Colonic mucosa (tissue), 4 donors: ENCODE measurements around the gene ZNF516. TPM values are rescaled to one million over a fixed set of nuclear protein-coding genes. Genes with fewer than 3 reads are reported as not detected.

Experiments used
- DNase-seq: peaks from one replicate; pipeline ENCODE4 v3.0.0-alpha.2; 2020
- H3K27ac ChIP-seq: fragments of 200-600 bp; one replicate; pipeline ENCODE4 v1.8.0; 2021
- H3K27me3 ChIP-seq: fragments of 200-600 bp; one replicate; pipeline ENCODE4 v1.8.0; 2021
- H3K36me3 ChIP-seq: fragments of 200-600 bp; one replicate; pipeline ENCODE4 v1.8.0; 2021
- H3K4me1 ChIP-seq: fragments of 200-600 bp; one replicate; pipeline ENCODE4 v1.8.0; 2021; ENCODE audit warnings: mild to moderate bottlenecking
- H3K4me3 ChIP-seq: fragments of 200-600 bp; one replicate; pipeline ENCODE4 v1.8.0; 2021
- H3K9ac ChIP-seq, 2 donors: one replicate each; pipeline ENCODE4 v1.7.0; 2013; ENCODE audit warnings: control low read depth in 2 of 2, low read depth in 2 of 2, low read length in 2 of 2
- H3K9me3 ChIP-seq: fragments of 200-600 bp; one replicate; pipeline ENCODE4 v1.8.0; 2021
- intact Hi-C: fragments of 100-400 bp; cut with DNase I; formaldehyde crosslinking; loops from one replicate; pipeline ENCODE4 v1.14.1; 2022
- total RNA-seq, 2 donors: library from RNA; stranded (reverse); fragmentation: NEBNext Ultra II Directional in 1 of 2; extraction: Animal tissue kit (Norgen Biotek cat#: 25700) in 1 of 2; gene quantifications; one replicate each; pipeline ENCODE4 v1.2.1, GENCODE V29; 2021
- TF ChIP-seq, protein P1 (sequence below): fragments of 200-600 bp; IDR thresholded peaks from one replicate; pipeline ENCODE4 v1.8.0; 2022; ENCODE audit warnings: antibody characterized with exemption, mild to moderate bottlenecking
- donor health status: healthy.
- donor health status: DM: no; HTN: no; CAD: no.
- donor health status: DM: no; HTN: no; CAD: no.

The ZNF516 gene
- total RNA-seq, 2 donors from 2014 or later, result 15.2 to 21.3 TPM

DNA sequence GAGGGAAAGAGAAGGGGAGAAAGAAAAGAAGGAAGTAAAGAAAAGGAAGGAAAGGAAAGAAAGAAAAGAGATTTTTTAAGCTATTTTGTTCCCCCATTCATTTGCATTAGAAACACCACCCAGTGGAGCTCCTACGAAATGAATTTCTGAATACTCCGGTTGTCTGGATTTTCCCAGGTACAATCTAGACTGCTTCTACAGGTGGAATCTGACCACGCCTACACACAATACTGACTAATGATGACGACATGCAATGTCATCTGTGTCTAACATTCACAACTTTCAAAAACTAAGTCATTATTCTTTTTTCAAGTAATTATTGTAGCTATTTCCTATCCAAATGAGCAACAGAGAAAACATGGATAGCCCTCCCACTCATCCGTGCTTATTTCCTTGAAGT lies 121.7 kb downstream of the ZNF516 start:
- Histone ChIP-seq H3K27ac (no peak overlapping the region), H3K4me3 (no peak overlapping the region), H3K27me3 (no peaks in the 10 kb centered on the region), H3K9me3 (no peaks in the 10 kb centered on the region), H3K36me3 (no peaks in the 10 kb centered on the region), H3K4me1 (no peaks in the 10 kb centered on the region), H3K9ac (no peak overlapping the region)
- intact Hi-C loops, result no loop called here
- no peak for DNase-seq
- TF ChIP-seq, protein P1, sequence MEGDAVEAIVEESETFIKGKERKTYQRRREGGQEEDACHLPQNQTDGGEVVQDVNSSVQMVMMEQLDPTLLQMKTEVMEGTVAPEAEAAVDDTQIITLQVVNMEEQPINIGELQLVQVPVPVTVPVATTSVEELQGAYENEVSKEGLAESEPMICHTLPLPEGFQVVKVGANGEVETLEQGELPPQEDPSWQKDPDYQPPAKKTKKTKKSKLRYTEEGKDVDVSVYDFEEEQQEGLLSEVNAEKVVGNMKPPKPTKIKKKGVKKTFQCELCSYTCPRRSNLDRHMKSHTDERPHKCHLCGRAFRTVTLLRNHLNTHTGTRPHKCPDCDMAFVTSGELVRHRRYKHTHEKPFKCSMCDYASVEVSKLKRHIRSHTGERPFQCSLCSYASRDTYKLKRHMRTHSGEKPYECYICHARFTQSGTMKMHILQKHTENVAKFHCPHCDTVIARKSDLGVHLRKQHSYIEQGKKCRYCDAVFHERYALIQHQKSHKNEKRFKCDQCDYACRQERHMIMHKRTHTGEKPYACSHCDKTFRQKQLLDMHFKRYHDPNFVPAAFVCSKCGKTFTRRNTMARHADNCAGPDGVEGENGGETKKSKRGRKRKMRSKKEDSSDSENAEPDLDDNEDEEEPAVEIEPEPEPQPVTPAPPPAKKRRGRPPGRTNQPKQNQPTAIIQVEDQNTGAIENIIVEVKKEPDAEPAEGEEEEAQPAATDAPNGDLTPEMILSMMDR, result no peak

DNA sequence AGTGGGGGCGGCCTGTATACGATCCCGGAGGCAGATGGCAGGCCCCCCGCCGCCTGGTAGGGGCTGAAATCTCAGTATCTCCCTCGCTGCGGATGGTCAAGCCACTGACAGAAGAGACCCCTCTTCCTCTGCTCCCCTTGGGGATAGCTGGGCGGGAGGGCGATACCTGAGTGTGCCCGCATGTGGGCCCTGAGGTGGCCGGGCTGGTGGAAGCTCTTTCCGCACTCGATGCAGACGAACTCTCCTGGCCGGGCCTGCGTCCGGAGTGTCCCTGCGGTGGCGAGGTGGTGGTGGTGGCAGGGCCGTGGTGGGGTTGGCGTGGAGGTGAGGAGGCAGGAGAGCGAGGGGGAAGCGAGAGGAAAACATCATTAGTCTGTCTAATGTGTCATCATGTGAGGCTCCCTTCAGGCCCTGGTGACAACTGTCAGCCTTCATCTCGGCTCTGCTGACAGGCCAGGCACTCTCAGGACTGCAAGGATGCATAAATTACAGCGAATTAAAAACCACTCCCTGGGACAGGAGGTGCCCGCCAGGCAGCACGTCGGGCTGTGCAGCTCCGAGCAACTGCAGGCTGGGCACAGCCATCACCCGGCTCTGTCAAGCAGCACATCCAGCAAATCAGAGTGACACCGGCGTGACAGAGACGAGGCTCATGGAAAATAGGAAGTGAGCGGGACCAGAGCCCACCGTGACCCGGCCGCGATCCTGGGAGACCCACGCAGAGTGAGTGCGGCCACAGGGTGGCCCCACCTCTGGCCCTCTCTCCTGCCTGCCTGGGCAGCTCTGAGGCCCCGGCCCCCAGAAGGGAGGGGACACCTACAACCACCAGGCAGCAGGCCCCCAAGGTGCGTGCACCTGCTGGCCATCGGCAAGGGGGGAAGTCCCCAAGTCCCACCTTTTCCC lies 123.5 kb downstream of the ZNF516 start:
- DNase-seq, result no peak

DNA sequence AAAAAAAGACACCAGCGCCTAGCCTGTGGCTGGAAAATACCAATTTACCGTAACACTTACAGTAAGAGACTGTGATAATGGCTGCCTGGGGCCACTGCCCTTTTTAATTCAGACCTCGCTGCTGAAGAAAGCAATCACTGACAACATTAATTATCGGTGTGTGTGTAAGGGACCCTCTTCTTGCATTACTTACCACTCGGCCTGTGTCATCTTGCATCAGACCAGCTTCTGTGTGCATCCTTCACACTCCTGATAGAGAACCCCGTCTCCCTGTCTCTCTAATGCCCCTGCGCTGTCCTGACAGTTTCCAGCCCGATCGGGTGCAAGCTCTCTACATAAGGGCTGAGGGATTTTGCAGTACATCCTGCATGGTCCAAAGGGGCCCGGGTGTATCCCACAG lies 124.4 kb downstream of the ZNF516 start:
- DNase-seq, result no peak
- Histone ChIP-seq H3K9ac (no peak overlapping the region), H3K4me1 (no peaks in the 10 kb centered on the region), H3K4me3 (no peak overlapping the region), H3K36me3 (no peaks in the 10 kb centered on the region), H3K27ac (no peak overlapping the region), H3K9me3 (no peaks in the 10 kb centered on the region), H3K27me3 (no peaks in the 10 kb centered on the region)
- TF ChIP-seq, protein P1, result no peak
- intact Hi-C loops, result no loop called here

More for the DNA sequence above, 123.5 kb downstream of the ZNF516 start:
- intact Hi-C loops, result no loop called here
- Histone ChIP-seq H3K36me3 (no peaks in the 10 kb centered on the region), H3K9me3 (no peaks in the 10 kb centered on the region), H3K9ac (no peak overlapping the region), H3K27ac (no peak overlapping the region), H3K27me3 (no peaks in the 10 kb centered on the region), H3K4me1 (no peaks in the 10 kb centered on the region), H3K4me3 (no peak overlapping the region)
- TF ChIP-seq, protein P1, result no peak

DNA sequence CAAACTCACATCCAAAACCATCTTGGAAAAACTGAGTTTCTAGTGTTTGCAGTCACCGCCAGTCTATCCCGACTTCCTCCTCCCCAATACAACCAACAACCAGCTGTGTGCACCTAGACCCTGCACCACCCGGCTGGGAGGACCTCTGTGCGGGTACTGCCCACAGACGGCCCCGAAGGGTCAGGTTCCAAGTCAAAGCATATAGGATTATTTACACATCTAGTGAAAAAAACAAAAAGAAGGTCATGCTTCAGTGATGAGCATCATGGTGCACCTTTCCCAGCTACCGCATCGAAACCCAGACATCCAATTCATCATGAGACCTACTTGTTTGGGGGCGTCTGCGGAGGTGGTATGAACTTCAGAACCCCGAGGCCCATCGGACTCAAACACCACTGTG lies 124.8 kb downstream of the ZNF516 start:
- Histone ChIP-seq H3K9ac (no peak overlapping the region), H3K9me3 (no peaks in the 10 kb centered on the region), H3K4me1 (no peaks in the 10 kb centered on the region), H3K4me3 (no peak overlapping the region), H3K27ac (no peak overlapping the region), H3K27me3 (no peaks in the 10 kb centered on the region), H3K36me3 (no peaks in the 10 kb centered on the region)
- intact Hi-C loops, result no loop called here
- TF ChIP-seq, protein P1, result no peak
- no peak for DNase-seq

DNA sequence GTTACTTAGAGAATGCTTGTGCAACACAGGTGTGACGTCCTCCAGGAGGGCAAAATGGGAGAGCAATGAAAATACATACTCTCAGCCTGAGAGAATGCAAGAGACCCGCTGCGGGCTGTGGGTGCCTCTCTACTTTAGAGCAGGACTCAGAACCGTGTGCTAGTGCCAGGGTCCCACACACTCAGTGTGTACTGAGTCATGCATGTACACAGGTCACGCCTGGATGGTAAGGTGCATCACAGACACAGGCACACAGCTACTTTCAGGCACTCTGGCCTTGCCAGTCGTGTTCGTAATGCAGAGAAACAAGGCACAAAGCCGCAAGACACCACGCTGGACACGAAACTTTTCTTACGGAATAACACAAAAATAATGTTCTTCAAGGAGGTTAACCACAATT lies 125.3 kb downstream of the ZNF516 start:
- H3K4me1 ChIP-seq, result no peaks in the 10 kb centered on the region
- TF ChIP-seq, protein P1, result no peak
- no peaks in the 10 kb centered on the region for H3K36me3 ChIP-seq
- H3K9ac ChIP-seq, result no peak overlapping the region
- no peak for DNase-seq
- no peaks in the 10 kb centered on the region for H3K27me3 ChIP-seq
- no peak overlapping the region for H3K4me3 ChIP-seq
- intact Hi-C loops, result no loop called here
- no peaks in the 10 kb centered on the region for H3K9me3 ChIP-seq
- no peak overlapping the region for H3K27ac ChIP-seq
